Measurements from ENCODE around the gene ZNF699. TPM values are rescaled to one million over a fixed set of nuclear protein-coding genes. Genes with fewer than 3 reads are reported as not detected.

The ZNF699 gene
- total and polyA plus RNA-seq, 2 of the 4 experiments (the other 2 are of a cell fraction) = 1.3 to 7.3 TPM

GRCh38 chr19:9251236-9251635 lies 58.4 kb downstream of the ZNF699 start:
- no peak overlapping the region for H2AK5ac ChIP-seq (ENCODE audit: low read depth, low read length)
- H4K5ac ChIP-seq (ENCODE audit: low read depth, low read length) = no peak overlapping the region
- no peaks in the 10 kb centered on the region for H4K20me1 ChIP-seq (ENCODE audit: insufficient read depth, low read length)
- H2BK20ac ChIP-seq (ENCODE audit: low read depth, low read length) = no peak overlapping the region
- ChIA-PET CTCF (no interaction called here), POLR2A (ENCODE audit: unreplicated experiment) (no interaction called here)
- no peak overlapping the region for H3K56ac ChIP-seq (ENCODE audit: extremely low read depth, insufficient read depth, low read length)
- no peaks in the 10 kb centered on the region for H3K79me1 ChIP-seq (ENCODE audit: low read depth in 1 of 2, low read length in 2 of 2)
- H2BK120ac ChIP-seq (ENCODE audit: low read depth, low read length) = no peak overlapping the region
- H3K23ac ChIP-seq (ENCODE audit: low read depth, low read length) = no peak overlapping the region
- intact Hi-C loops (cut with micrococcal nuclease) (no loop called here), dilution Hi-C loops (cut with HindIII; ENCODE audit: low sequenced_read_pairs, unreplicated experiment) (no loop called here), in situ Hi-C loops (cut with MboI; ENCODE audit: low sequenced_read_pairs) (no loop called here)
- no peaks in the 10 kb centered on the region for H3K9me1 ChIP-seq (ENCODE audit: insufficient read depth, low read length)
- H3K27me3 ChIP-seq (ENCODE audit: control insufficient read depth, insufficient read depth, low read length) = no peaks in the 10 kb centered on the region
- no peak overlapping the region for H3K4me3 ChIP-seq (ENCODE audit: insufficient read depth, low read depth, low read length)
- H3K9me3 ChIP-seq (ENCODE audit: control insufficient read depth, insufficient read depth, low read length) = peaks cover 4% of the 10 kb centered on the region; the same call in 1 of the 2 replicates
- H2AFZ ChIP-seq (replicated peaks; ENCODE audit: low read length, poor library complexity) = no peak overlapping the region
- H2BK15ac ChIP-seq (ENCODE audit: low read depth, low read length) = no peak overlapping the region
- ATAC-seq (ENCODE audit: low read depth) (no peak), DNase-seq (no peak)
- no peak overlapping the region for H3K14ac ChIP-seq (replicated peaks; ENCODE audit: low read depth, low read length)
- no peak overlapping the region for H2BK5ac ChIP-seq (ENCODE audit: low read depth, low read length, poor library complexity, severe bottlenecking)
- no peak overlapping the region for H3K4me2 ChIP-seq (ENCODE audit: low read depth, low read length)
- H3K4ac ChIP-seq (ENCODE audit: low read depth, low read length) = no peak overlapping the region
- no TSS peak for BruUV-seq (replicated peaks)
- WGBS, 2 experiments (ENCODE audit: extremely low coverage in 2 of 2, insufficient read length in 1 of 2) = 40% methylated on average over 1 of the region's 5 CpGs; no CpG with 5 or more reads in 1 of the 2 experiments
- no peaks in the 10 kb centered on the region for H3K36me3 ChIP-seq (ENCODE audit: control insufficient read depth, insufficient read depth, low read length)
- H3K27ac ChIP-seq (ENCODE audit: insufficient read depth, low read length) = no peak overlapping the region
- H3K18ac ChIP-seq (ENCODE audit: low read depth, low read length) = no peak overlapping the region
- no peaks in the 10 kb centered on the region for H3K4me1 ChIP-seq (ENCODE audit: control insufficient read depth, insufficient read depth, low read length)
- no peak overlapping the region for H3K9ac ChIP-seq (ENCODE audit: low read depth, low read length)
- TF ChIP-seq RFX5 (IDR thresholded peaks at IDR 0.05; ENCODE audit: low read depth, low read length) (no peak), NFE2L2 (IDR thresholded peaks at IDR 0.05; ENCODE audit: low read depth, low read length) (no peak), CHD1 (IDR thresholded peaks at IDR 0.05; ENCODE audit: low read depth, low read length) (no peak), RAD21 (IDR thresholded peaks at IDR 0.05; ENCODE audit: low read length) (no peak), CEBPB (IDR thresholded peaks at IDR 0.05; ENCODE audit: low read depth, low read length) (no peak), POLR2A (IDR thresholded peaks at IDR 0.05; ENCODE audit: low read depth, low read length) (no peak), FOS (IDR thresholded peaks at IDR 0.05; ENCODE audit: low read depth, low read length) (no peak), RCOR1 (IDR thresholded peaks at IDR 0.05; ENCODE audit: insufficient replicate concordance, low read length) (no peak), ELK1 (IDR thresholded peaks at IDR 0.05; ENCODE audit: borderline replicate concordance, low read depth, low read length) (no peak), CTCF (conservative IDR thresholded peaks at IDR 0.05; ENCODE audit: low read depth, low read length) (no peak), USF2 (IDR thresholded peaks at IDR 0.05; ENCODE audit: low read depth, low read length) (no peak), MAFK (IDR thresholded peaks at IDR 0.05; ENCODE audit: low read depth, low read length) (no peak), BHLHE40 (IDR thresholded peaks at IDR 0.05; ENCODE audit: low read depth, low read length) (no peak), SMC3 (IDR thresholded peaks at IDR 0.05; ENCODE audit: low read depth, low read length) (no peak), MAZ (IDR thresholded peaks at IDR 0.05; ENCODE audit: borderline replicate concordance, low read depth, low read length) (no peak), MXI1 (IDR thresholded peaks at IDR 0.05; ENCODE audit: borderline replicate concordance, low read depth, low read length) (no peak)
- no peak overlapping the region for H4K8ac ChIP-seq (ENCODE audit: low read depth in 2 of 2, low read length in 2 of 2)
- no peak overlapping the region for H2AK9ac ChIP-seq (replicated peaks; ENCODE audit: low read depth, low read length, poor library complexity)
- H4K91ac ChIP-seq (ENCODE audit: insufficient read depth, low read depth, low read length) = no peak overlapping the region
